GM12872 (cell line): ENCODE results near the gene TRAPPC14.

Experiments
- TF ChIP-seq, protein P1 (sequence below): IDR thresholded peaks from 3 replicates; pipeline ENCODE4 v1.5.1; 2011; ENCODE audit warnings: low read depth, mild to moderate bottlenecking, low read length, moderate library complexity; ENCODE audit not compliant: insufficient read depth

TRAPPC14 gene

DNA sequence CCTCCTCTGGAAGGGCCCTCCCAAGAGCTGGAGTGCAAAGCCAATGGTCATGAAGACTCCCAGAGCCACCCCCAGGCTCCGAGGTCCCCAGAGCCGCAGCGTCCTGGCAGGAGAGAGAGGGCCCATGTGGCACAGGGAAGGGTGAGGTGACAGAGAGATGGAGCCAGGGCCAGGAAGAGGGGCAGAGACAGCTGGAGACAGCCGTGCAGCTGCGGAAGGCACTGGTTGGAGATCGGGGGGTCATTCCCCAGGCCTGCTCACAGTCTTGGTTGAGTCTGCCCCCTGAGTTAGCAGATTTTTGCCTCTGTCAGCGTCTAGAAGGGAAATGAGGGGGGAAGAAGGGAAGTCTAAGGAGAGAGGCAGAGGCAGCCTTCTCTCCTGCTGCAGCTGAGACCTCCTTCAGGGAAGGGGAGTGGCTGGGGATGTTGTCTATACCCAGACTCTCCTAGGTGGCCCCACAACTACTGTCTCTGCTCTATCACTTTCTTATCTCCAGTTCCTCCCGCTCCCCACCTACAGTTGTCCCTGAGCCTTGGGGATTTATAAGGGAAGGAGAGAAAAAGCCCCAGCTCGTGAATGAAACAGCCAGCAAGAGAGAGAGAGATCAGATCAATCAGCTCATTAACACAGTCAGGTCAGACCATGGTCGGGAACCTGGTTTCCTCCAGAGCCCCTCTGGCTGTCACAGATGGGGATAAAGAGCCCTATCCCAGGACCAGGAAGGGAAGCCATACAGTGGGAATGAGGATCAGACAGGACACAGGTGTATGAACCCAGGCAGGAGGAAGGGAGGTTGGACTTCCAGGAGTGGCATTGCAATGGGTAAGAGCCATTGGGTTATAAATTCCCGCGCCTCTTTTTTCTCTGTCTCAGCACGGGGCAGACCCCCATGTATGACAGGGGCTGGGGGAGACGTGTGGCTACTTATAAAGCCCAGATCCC, 8.7 kb upstream of the TRAPPC14 start:
- TF ChIP-seq, protein P1, sequence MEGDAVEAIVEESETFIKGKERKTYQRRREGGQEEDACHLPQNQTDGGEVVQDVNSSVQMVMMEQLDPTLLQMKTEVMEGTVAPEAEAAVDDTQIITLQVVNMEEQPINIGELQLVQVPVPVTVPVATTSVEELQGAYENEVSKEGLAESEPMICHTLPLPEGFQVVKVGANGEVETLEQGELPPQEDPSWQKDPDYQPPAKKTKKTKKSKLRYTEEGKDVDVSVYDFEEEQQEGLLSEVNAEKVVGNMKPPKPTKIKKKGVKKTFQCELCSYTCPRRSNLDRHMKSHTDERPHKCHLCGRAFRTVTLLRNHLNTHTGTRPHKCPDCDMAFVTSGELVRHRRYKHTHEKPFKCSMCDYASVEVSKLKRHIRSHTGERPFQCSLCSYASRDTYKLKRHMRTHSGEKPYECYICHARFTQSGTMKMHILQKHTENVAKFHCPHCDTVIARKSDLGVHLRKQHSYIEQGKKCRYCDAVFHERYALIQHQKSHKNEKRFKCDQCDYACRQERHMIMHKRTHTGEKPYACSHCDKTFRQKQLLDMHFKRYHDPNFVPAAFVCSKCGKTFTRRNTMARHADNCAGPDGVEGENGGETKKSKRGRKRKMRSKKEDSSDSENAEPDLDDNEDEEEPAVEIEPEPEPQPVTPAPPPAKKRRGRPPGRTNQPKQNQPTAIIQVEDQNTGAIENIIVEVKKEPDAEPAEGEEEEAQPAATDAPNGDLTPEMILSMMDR: no peak

DNA sequence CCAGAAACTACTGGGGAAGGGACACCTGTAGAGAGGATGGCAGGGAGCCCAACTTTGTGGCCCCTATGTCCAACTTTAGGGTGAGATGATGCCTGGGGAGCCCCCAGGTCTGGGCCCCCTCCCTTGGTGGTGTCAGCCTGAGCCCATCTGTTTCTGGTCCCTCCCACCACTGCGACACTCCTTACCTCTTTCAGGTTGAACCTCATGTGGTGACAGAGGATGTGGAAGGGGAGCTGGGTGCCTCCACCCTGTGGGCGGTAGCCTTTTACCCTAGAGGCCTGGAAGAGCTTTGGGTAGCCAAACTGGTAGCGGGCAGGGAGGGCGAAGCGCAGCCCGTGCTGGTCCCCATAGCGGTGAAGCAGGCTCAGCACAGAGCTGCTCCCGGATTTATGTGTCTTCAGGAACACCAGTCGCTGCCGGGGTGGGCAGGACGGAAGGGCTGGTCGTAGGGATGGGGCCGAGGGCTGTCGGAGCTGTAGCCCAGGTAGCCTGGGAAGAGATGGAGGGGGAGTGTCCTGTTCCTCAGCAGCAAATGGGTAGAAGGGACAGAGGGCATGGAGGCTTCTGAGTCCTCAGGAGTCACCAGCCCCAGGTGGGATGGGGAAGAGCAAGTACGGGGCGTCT, 7.9 kb upstream of the TRAPPC14 start:
- TF ChIP-seq, protein P1: no peak

DNA sequence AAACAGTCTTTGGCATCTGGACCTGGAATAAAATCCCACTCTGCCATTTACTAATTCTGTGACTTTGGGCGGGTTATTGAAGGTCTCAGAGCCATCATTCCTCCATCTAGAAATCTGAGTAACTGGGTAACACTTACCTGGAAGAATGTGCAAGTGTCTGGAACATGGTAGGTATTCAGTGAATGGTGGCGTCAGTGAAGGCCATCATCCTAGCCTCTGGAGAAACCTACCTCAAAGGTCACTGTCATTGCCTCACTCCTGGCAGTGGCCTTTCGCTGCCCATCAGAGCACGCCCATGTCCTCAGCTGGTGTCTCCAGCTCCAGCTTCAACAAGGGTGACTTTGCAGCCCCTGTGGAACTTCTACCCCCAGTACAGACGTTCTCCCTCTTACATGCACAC, 5.3 kb upstream of the TRAPPC14 start:
- TF ChIP-seq, protein P1: no peak

DNA sequence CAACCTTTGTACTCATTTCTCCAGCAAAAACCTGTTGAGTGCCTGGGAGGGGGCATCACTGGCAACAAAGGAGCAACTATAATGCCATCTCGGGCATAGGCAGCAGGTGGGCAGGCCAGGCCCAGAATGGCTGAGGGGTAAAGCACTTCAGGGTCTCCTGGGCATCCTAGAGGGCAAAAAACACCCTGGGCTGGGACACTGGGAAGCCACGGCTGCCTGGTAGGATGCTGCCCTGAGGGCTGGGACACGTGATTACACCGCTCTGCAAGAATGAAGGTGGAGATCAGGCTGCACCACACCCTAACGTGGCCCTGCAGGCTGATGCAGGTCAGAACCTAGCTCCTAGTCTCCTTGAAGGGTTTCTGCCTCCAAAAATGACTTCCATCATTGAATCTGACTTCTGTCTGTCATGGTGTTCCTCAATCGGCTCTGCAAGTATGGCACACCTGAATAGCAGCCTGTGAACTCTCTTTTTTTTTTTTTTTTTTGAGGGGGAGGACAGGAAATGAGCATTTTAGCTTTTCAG, 4.5 kb upstream of the TRAPPC14 start:
- TF ChIP-seq, protein P1: no peak

DNA sequence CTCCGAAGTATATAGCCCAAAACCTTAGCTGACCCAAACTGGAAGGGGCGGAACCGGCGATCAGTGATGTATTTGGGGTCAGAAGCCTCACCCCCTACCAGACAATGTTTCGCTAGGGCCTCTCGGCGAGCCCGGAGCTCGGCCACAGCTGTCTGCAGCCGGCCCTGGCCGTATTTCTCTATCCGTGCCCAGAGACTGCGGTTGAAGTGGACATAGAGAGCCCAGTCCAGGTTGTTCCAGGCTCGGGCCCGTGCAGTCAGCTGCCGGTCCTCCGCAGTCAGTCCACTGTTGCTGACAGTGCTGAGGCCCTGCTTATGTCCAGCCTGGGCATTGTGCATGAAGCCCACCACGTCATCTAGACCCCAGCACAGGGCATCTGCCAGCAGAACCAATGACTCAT, 1.5 kb upstream of the TRAPPC14 start:
- TF ChIP-seq, protein P1: no peak

DNA sequence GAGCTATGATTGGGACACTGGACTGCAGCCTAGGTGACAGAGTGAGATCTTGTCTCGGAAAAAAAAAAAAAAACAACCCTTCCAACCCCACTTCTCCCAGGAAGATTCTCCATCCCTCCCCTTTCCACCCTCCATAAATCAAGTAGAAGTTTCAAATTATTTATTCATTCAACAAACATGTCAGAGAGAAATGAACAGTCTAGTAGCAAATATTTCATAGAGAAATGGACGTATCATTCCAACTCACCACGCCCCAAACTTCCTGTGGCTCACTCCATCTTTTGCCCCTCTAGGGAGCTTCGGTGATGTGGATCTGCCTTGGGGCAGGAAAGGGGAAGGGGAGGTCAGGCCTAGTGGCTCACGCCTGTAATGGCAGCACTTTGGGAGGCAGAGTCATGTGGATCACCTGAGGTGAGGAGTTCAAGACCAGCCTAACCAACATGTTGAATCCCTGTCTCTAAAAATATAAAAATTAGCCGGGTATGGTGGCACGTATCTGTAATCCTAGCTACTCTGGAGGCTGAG, 638 bp upstream of the TRAPPC14 start:
- TF ChIP-seq, protein P1: peak; percentile 33; the same call in 1 of the 3 replicates
